Testis (tissue), 2 donors: ENCODE data around the gene RNF19B.

Experiments used
- CTCF ChIP-seq, 3 experiments: fragments of 450-650 bp in 2 of 3; fragments of 200-600 bp in 1 of 3; sonication (generic) in 1 of 3; IDR thresholded peaks; one replicate each; pipeline ENCODE4 v1.5.1; 2016 to 2019; ENCODE audit warnings: antibody characterized with exemption in 3 of 3, mild to moderate bottlenecking in 2 of 3, moderate library complexity in 1 of 3
- POLR2A ChIP-seq: fragments of 450-650 bp; IDR thresholded peaks from one replicate; pipeline ENCODE4 v1.6.1; 2017; ENCODE audit warnings: antibody characterized with exemption, mild to moderate bottlenecking, moderate library complexity

GRCh38 chr1:32963746-32964460, 706 bp downstream of the RNF19B start:
- TF ChIP-seq CTCF (IDR thresholded peaks at IDR 0.05) (no peak), POLR2A (no peak)
